ENCODE measurements around the gene TXLNA.

The TXLNA gene

GRCh38 chr1:32200226-32201010 lies 20.9 kb downstream of the TXLNA start, which contains the start of gene CCDC28B:
Gene CCDC28B (plus strand): TSS chr1:32200595. CDS start chr1:32201936, 1,341 bp downstream.
- Histone ChIP-seq H3K9ac (ENCODE audit: low read depth, low read length) (peak within 1 kb of the TSS; percentile 14), H3K27me3 (ENCODE audit: control insufficient read depth, insufficient read depth, low read length) (peaks cover 16% of the 10 kb centered on the region), H3K4me1 (ENCODE audit: control insufficient read depth, insufficient read depth, low read length) (peaks cover 9% of the 10 kb centered on the region), H3K9me3 (ENCODE audit: control insufficient read depth, insufficient read depth, low read length) (no peaks in the 10 kb centered on the region), H3K36me3 (ENCODE audit: control insufficient read depth, insufficient read depth, low read length) (peaks cover 14% of the 10 kb centered on the region), H3K4me3 (ENCODE audit: low read depth, low read length) (peak within 1 kb of the TSS; percentile 63)

GRCh38 chr1:32201011-32201855 lies 21.8 kb downstream of the TXLNA start:
- Histone ChIP-seq H3K36me3 (ENCODE audit: control insufficient read depth, insufficient read depth, low read length) (peaks cover 7% of the 10 kb centered on the region), H3K4me3 (ENCODE audit: low read depth, low read length) (peak overlapping the region; percentile 63), H3K9ac (ENCODE audit: low read depth, low read length) (no peak overlapping the region), H3K9me3 (ENCODE audit: control insufficient read depth, insufficient read depth, low read length) (no peaks in the 10 kb centered on the region), H3K4me1 (ENCODE audit: control insufficient read depth, insufficient read depth, low read length) (peaks cover 10% of the 10 kb centered on the region), H3K27me3 (ENCODE audit: control insufficient read depth, insufficient read depth, low read length) (peaks cover 16% of the 10 kb centered on the region)

- H3K9me3 ChIP-seq (ENCODE audit: control insufficient read depth, insufficient read depth, low read length) = no peaks in the 10 kb centered on the region
- peak overlapping the region; percentile 24 for H3K9ac ChIP-seq (ENCODE audit: low read depth, low read length)
- H3K27me3 ChIP-seq (ENCODE audit: control insufficient read depth, insufficient read depth, low read length) = peaks cover 16% of the 10 kb centered on the region
- H3K36me3 ChIP-seq (ENCODE audit: control insufficient read depth, insufficient read depth, low read length) = no peaks in the 10 kb centered on the region
- H3K4me1 ChIP-seq (ENCODE audit: control insufficient read depth, insufficient read depth, low read length) = peaks cover 12% of the 10 kb centered on the region
- H3K4me3 ChIP-seq (ENCODE audit: low read depth, low read length) = peak overlapping the region; percentile 96
Observed at GRCh38 chr1:32204943-32205361, 25.5 kb downstream of the TXLNA start.

- peak within 1 kb of the TSS; percentile 96 for H3K4me3 ChIP-seq (ENCODE audit: low read depth, low read length)
- peaks cover 16% of the 10 kb centered on the region for H3K27me3 ChIP-seq (ENCODE audit: control insufficient read depth, insufficient read depth, low read length)
- no peaks in the 10 kb centered on the region for H3K36me3 ChIP-seq (ENCODE audit: control insufficient read depth, insufficient read depth, low read length)
- no peaks in the 10 kb centered on the region for H3K9me3 ChIP-seq (ENCODE audit: control insufficient read depth, insufficient read depth, low read length)
- peaks cover 12% of the 10 kb centered on the region for H3K4me1 ChIP-seq (ENCODE audit: control insufficient read depth, insufficient read depth, low read length)
- peak within 1 kb of the TSS; percentile 87 for H3K9ac ChIP-seq (ENCODE audit: low read depth, low read length)
Observed at GRCh38 chr1:32205401-32206370, 26.2 kb downstream of the TXLNA start, which contains the start of gene IQCC. Gene IQCC (plus strand): TSS chr1:32205671. CDS start chr1:32205682, 11 bp downstream.

- Histone ChIP-seq H3K36me3 (ENCODE audit: control insufficient read depth, insufficient read depth, low read length) (no peaks in the 10 kb centered on the region), H3K9ac (ENCODE audit: low read depth, low read length) (no peak overlapping the region), H3K4me1 (ENCODE audit: control insufficient read depth, insufficient read depth, low read length) (peaks cover 6% of the 10 kb centered on the region), H3K4me3 (ENCODE audit: low read depth, low read length) (no peak overlapping the region), H3K27me3 (ENCODE audit: control insufficient read depth, insufficient read depth, low read length) (peaks cover 15% of the 10 kb centered on the region), H3K9me3 (ENCODE audit: control insufficient read depth, insufficient read depth, low read length) (no peaks in the 10 kb centered on the region)
Observed at GRCh38 chr1:32208469-32208868, 29.0 kb downstream of the TXLNA start.

- Histone ChIP-seq H3K36me3 (ENCODE audit: control insufficient read depth, insufficient read depth, low read length) (peaks cover 2% of the 10 kb centered on the region), H3K9me3 (ENCODE audit: control insufficient read depth, insufficient read depth, low read length) (no peaks in the 10 kb centered on the region), H3K27me3 (ENCODE audit: control insufficient read depth, insufficient read depth, low read length) (peaks cover 11% of the 10 kb centered on the region), H3K4me1 (ENCODE audit: control insufficient read depth, insufficient read depth, low read length) (peaks cover 6% of the 10 kb centered on the region), H3K9ac (ENCODE audit: low read depth, low read length) (no peak within 1 kb of the TSS), H3K4me3 (ENCODE audit: low read depth, low read length) (no peak within 1 kb of the TSS)
Observed at GRCh38 chr1:32208891-32209328, 29.4 kb downstream of the TXLNA start, which contains the start of gene DCDC2B. Gene DCDC2B (plus strand): TSS chr1:32209089. CDS start chr1:32209094, 5 bp downstream.

- H3K4me3 ChIP-seq (ENCODE audit: low read depth, low read length) = no peak overlapping the region
- no peaks in the 10 kb centered on the region for H3K27me3 ChIP-seq (ENCODE audit: control insufficient read depth, insufficient read depth, low read length)
- H3K4me1 ChIP-seq (ENCODE audit: control insufficient read depth, insufficient read depth, low read length) = no peaks in the 10 kb centered on the region
- H3K9me3 ChIP-seq (ENCODE audit: control insufficient read depth, insufficient read depth, low read length) = no peaks in the 10 kb centered on the region
- H3K36me3 ChIP-seq (ENCODE audit: control insufficient read depth, insufficient read depth, low read length) = peaks cover 17% of the 10 kb centered on the region
- no peak overlapping the region for H3K9ac ChIP-seq (ENCODE audit: low read depth, low read length)
Observed at GRCh38 chr1:32215629-32216480, 36.4 kb downstream of the TXLNA start.

GRCh38 chr1:32216566-32216965 lies 37.1 kb downstream of the TXLNA start:
- Histone ChIP-seq H3K9ac (ENCODE audit: low read depth, low read length) (no peak overlapping the region), H3K36me3 (ENCODE audit: control insufficient read depth, insufficient read depth, low read length) (peaks cover 17% of the 10 kb centered on the region), H3K4me1 (ENCODE audit: control insufficient read depth, insufficient read depth, low read length) (no peaks in the 10 kb centered on the region), H3K27me3 (ENCODE audit: control insufficient read depth, insufficient read depth, low read length) (no peaks in the 10 kb centered on the region), H3K9me3 (ENCODE audit: control insufficient read depth, insufficient read depth, low read length) (no peaks in the 10 kb centered on the region), H3K4me3 (ENCODE audit: low read depth, low read length) (no peak overlapping the region)

GRCh38 chr1:32219022-32219421 lies 39.5 kb downstream of the TXLNA start:
- H3K36me3 ChIP-seq (ENCODE audit: control insufficient read depth, insufficient read depth, low read length) = peaks cover 17% of the 10 kb centered on the region
- H3K27me3 ChIP-seq (ENCODE audit: control insufficient read depth, insufficient read depth, low read length) = no peaks in the 10 kb centered on the region
- no peak overlapping the region for H3K4me3 ChIP-seq (ENCODE audit: low read depth, low read length)
- no peaks in the 10 kb centered on the region for H3K4me1 ChIP-seq (ENCODE audit: control insufficient read depth, insufficient read depth, low read length)
- no peak overlapping the region for H3K9ac ChIP-seq (ENCODE audit: low read depth, low read length)
- H3K9me3 ChIP-seq (ENCODE audit: control insufficient read depth, insufficient read depth, low read length) = no peaks in the 10 kb centered on the region

GRCh38 chr1:32220746-32221580 lies 41.5 kb downstream of the TXLNA start:
- Histone ChIP-seq H3K9me3 (ENCODE audit: control insufficient read depth, insufficient read depth, low read length) (no peaks in the 10 kb centered on the region), H3K4me3 (ENCODE audit: low read depth, low read length) (peak overlapping the region; percentile 96), H3K4me1 (ENCODE audit: control insufficient read depth, insufficient read depth, low read length) (no peaks in the 10 kb centered on the region), H3K9ac (ENCODE audit: low read depth, low read length) (no peak overlapping the region), H3K36me3 (ENCODE audit: control insufficient read depth, insufficient read depth, low read length) (peaks cover 22% of the 10 kb centered on the region), H3K27me3 (ENCODE audit: control insufficient read depth, insufficient read depth, low read length) (no peaks in the 10 kb centered on the region)
